D721Med (cell line): ENCODE measurements around the gene NLK.

ENCODE experiments used
- DNase-seq: peaks from one replicate; pipeline ENCODE4 v3.0.0; 2011; ENCODE audit warnings: low spot score; ENCODE audit not compliant: insufficient read length
- FAIRE-seq: peaks from 2 replicates; lab custom pipeline; 2011; peaks lifted over from hg19 to GRCh38; lab: Jason Lieb, UNC
- CTCF ChIP-seq: IDR thresholded peaks from 2 replicates; pipeline ENCODE4 v1.5.1; 2012; ENCODE audit warnings: mild to moderate bottlenecking, control low read depth; ENCODE audit not compliant: insufficient read depth; ENCODE audit errors: missing control alignments

NLK gene

GRCh38 chr17:28216052-28216451 lies 173.6 kb downstream of the NLK start:
- DNase-seq (no peak), FAIRE-seq (no peak)
- no peak for TF ChIP-seq CTCF

- DNase-seq, result no peak
These were observed 174.1 kb downstream of the NLK start for GRCh38 chr17:28216528-28216927.

GRCh38 chr17:28219771-28220170 lies 177.3 kb downstream of the NLK start:
- no peak for TF ChIP-seq CTCF
- no peak for DNase-seq
- no peak for FAIRE-seq

More at GRCh38 chr17:28216528-28216927, 174.1 kb downstream of the NLK start:
- FAIRE-seq, result no peak
- no peak for TF ChIP-seq CTCF

- FAIRE-seq, result no peak
- DNase-seq, result no peak
- TF ChIP-seq CTCF, result no peak
These were observed 179.4 kb downstream of the NLK start for GRCh38 chr17:28221751-28222414.

- no peak for DNase-seq
- TF ChIP-seq CTCF, result no peak
- FAIRE-seq, result no peak
These were observed 182.8 kb downstream of the NLK start for GRCh38 chr17:28225271-28225670.

GRCh38 chr17:28225867-28226266 lies 183.4 kb downstream of the NLK start:
- FAIRE-seq, result no peak
- TF ChIP-seq CTCF, result no peak
- DNase-seq, result no peak

- no peak for FAIRE-seq
These were observed 184.3 kb downstream of the NLK start for GRCh38 chr17:28226563-28227315.

More at GRCh38 chr17:28226563-28227315, 184.3 kb downstream of the NLK start:
- no peak for TF ChIP-seq CTCF
- DNase-seq, result no peak
